SK-N-SH treated with all-trans-retinoic acid at 6 μM for 48 hours (cell line): Measurements from ENCODE around the gene DOCK2.
A peak's percentile ranks its signal among the peaks of the same experiment; 100 is the strongest.

Experiments
- ATAC-seq: fragments of 200-7000 bp; cut with Tn5 transposase; 3 replicates; pipeline ENCODE4 v1.9.1; 2020; ENCODE audit warnings: mild to moderate bottlenecking, moderate library complexity
- ARNTL ChIP-seq: fragments of 450-650 bp; formaldehyde crosslinking; IDR thresholded peaks from 2 replicates; pipeline ENCODE4 v1.5.0; 2020; ENCODE audit warnings: low read depth, mild to moderate bottlenecking, moderate library complexity, borderline replicate concordance
- BACH2 ChIP-seq: fragments of 250-450 bp; sonication (Bioruptor Pico); IDR thresholded peaks from 2 replicates; pipeline ENCODE4 v1.9.0; 2021; ENCODE audit warnings: mild to moderate bottlenecking, borderline replicate concordance
- CSRNP3 ChIP-seq: fragments of 250-450 bp; sonication (Bioruptor Pico); IDR thresholded peaks from 2 replicates; pipeline ENCODE4 v1.5.1; 2021; ENCODE audit warnings: mild to moderate bottlenecking, moderate library complexity
- ESRRG ChIP-seq: fragments of 250-450 bp; sonication (Bioruptor Pico); IDR thresholded peaks from 2 replicates; pipeline ENCODE4 v1.6.1; 2021; ENCODE audit warnings: mild to moderate bottlenecking
- GLIS3 ChIP-seq: fragments of 250-450 bp; sonication (Bioruptor Pico); IDR thresholded peaks from 2 replicates; pipeline ENCODE4 v1.5.0; 2020; ENCODE audit warnings: mild to moderate bottlenecking, moderate library complexity
- ISL1 ChIP-seq: fragments of 250-450 bp; sonication (Bioruptor Pico); IDR thresholded peaks from 2 replicates; pipeline ENCODE4 v2.1.2; 2022; ENCODE audit warnings: mild to moderate bottlenecking, moderate library complexity
- OSR1 ChIP-seq: fragments of 250-450 bp; sonication (Bioruptor Pico); IDR thresholded peaks from 2 replicates; pipeline ENCODE4 v1.8.0; 2022; ENCODE audit warnings: moderate library complexity, mild to moderate bottlenecking, inconsistent platforms
- PATZ1 ChIP-seq: fragments of 250-450 bp; sonication (Bioruptor Pico); IDR thresholded peaks from 2 replicates; pipeline ENCODE4 v1.8.0; 2020; ENCODE audit warnings: mild to moderate bottlenecking, moderate library complexity, borderline replicate concordance
- POU6F1 ChIP-seq: fragments of 250-450 bp; sonication (Bioruptor Pico); IDR thresholded peaks from 2 replicates; pipeline ENCODE4 v1.8.0; 2021; ENCODE audit warnings: low read depth, mild to moderate bottlenecking, moderate library complexity, borderline replicate concordance
- PPARA ChIP-seq: fragments of 250-450 bp; sonication (Bioruptor Pico); IDR thresholded peaks from 2 replicates; pipeline ENCODE4 v1.5.0; 2020; ENCODE audit warnings: mild to moderate bottlenecking, borderline replicate concordance
- RARB ChIP-seq: fragments of 250-450 bp; sonication (Bioruptor Pico); IDR thresholded peaks from 2 replicates; pipeline ENCODE4 v1.8.0; 2021; ENCODE audit warnings: mild to moderate bottlenecking, moderate library complexity
- SNAI2 ChIP-seq: fragments of 250-450 bp; sonication (Bioruptor Pico); IDR thresholded peaks from 2 replicates; pipeline ENCODE4 v1.5.0; 2020; ENCODE audit warnings: mild to moderate bottlenecking, moderate library complexity
- TCF4 ChIP-seq: fragments of 250-450 bp; sonication (Bioruptor Pico); IDR thresholded peaks from 2 replicates; pipeline ENCODE4 v1.8.0; 2021; ENCODE audit warnings: mild to moderate bottlenecking, moderate library complexity, borderline replicate concordance
- TOX ChIP-seq: fragments of 250-450 bp; sonication (Bioruptor Pico); IDR thresholded peaks from 2 replicates; pipeline ENCODE4 v1.8.0; 2021; ENCODE audit warnings: mild to moderate bottlenecking, moderate library complexity, borderline replicate concordance
- ZC3H10 ChIP-seq: fragments of 250-450 bp; sonication (Bioruptor Pico); IDR thresholded peaks from 2 replicates; pipeline ENCODE4 v1.5.1; 2021; ENCODE audit warnings: mild to moderate bottlenecking, moderate library complexity
- ZFP3 ChIP-seq: fragments of 250-450 bp; sonication (Bioruptor Pico); IDR thresholded peaks from 2 replicates; pipeline ENCODE4 v1.5.0; 2020; ENCODE audit warnings: mild to moderate bottlenecking, moderate library complexity
- ZFP30 ChIP-seq: fragments of 450-650 bp; formaldehyde crosslinking; IDR thresholded peaks from 2 replicates; pipeline ENCODE4 v1.5.0; 2022; ENCODE audit warnings: mild to moderate bottlenecking, moderate library complexity
- ZNF565 ChIP-seq: fragments of 450-650 bp; formaldehyde crosslinking; conservative IDR thresholded peaks from 2 replicates; pipeline ENCODE4 v1.5.0; 2020; ENCODE audit warnings: low read depth, mild to moderate bottlenecking, moderate library complexity
- ZNF70 ChIP-seq: fragments of 450-650 bp; formaldehyde crosslinking; IDR thresholded peaks from 2 replicates; pipeline ENCODE4 v1.5.0; 2020; ENCODE audit warnings: mild to moderate bottlenecking, moderate library complexity
- ZNF8 ChIP-seq: fragments of 450-650 bp; formaldehyde crosslinking; IDR thresholded peaks from 2 replicates; pipeline ENCODE4 v1.5.0; 2020; ENCODE audit warnings: mild to moderate bottlenecking, moderate library complexity
- TF ChIP-seq, protein P1 (sequence below): fragments of 250-450 bp; sonication (Bioruptor Pico); IDR thresholded peaks from 2 replicates; pipeline ENCODE4 v1.5.1; 2020; ENCODE audit warnings: low read depth, mild to moderate bottlenecking, moderate library complexity

DOCK2 gene

DNA sequence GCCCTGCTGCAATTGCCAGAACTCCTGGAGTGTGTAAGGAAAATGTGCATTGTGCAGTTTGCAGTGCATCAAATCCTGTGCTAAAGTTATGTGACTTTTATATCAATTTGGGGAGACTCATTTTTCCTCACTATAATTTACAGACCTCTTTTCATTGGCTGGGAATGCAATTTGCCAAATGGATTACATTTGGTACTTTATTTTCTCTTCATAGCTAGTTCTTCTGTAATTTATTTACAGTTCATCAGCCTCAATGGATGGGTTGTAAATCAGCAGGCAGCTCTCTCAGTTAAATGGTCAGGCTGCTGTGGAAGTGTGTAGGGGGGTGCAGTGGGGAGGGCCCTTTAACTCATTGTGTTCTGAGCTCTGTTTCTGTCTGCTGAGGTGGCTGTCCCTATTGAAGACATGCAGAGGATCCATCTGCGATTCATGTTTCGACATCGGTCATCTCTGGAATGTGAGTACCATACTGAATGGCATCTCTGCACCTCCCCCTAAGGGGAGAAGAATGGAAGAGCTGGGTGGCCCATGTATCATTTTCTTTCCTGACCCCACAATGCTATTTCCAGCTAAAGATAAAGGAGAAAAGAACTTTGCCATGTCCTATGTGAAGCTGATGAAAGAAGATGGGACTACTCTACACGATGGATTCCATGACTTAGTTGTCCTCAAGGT is 74.6 kb downstream of the DOCK2 start:
- ATAC-seq: no peak
- TF ChIP-seq, protein P1, sequence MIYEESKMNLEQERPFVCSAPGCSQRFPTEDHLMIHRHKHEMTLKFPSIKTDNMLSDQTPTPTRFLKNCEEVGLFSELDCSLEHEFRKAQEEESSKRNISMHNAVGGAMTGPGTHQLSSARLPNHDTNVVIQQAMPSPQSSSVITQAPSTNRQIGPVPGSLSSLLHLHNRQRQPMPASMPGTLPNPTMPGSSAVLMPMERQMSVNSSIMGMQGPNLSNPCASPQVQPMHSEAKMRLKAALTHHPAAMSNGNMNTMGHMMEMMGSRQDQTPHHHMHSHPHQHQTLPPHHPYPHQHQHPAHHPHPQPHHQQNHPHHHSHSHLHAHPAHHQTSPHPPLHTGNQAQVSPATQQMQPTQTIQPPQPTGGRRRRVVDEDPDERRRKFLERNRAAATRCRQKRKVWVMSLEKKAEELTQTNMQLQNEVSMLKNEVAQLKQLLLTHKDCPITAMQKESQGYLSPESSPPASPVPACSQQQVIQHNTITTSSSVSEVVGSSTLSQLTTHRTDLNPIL (CRISPR knock-in tag): no peak
- TF ChIP-seq ZFP3 (CRISPR knock-in tag) (no peak), BACH2 (CRISPR knock-in tag) (no peak), ZNF70 (CRISPR knock-in tag) (no peak), CSRNP3 (CRISPR knock-in tag) (no peak), ZC3H10 (CRISPR knock-in tag) (no peak), GLIS3 (CRISPR knock-in tag) (no peak), OSR1 (CRISPR knock-in tag) (no peak), POU6F1 (CRISPR knock-in tag) (no peak), TCF4 (CRISPR knock-in tag) (no peak), ZFP30 (CRISPR knock-in tag) (no peak), SNAI2 (CRISPR knock-in tag) (no peak), ISL1 (no peak), ESRRG (no peak), PATZ1 (no peak), ZNF8 (CRISPR knock-in tag) (no peak), PPARA (CRISPR knock-in tag) (no peak), ZNF565 (no peak), ARNTL (CRISPR knock-in tag) (no peak), RARB (CRISPR knock-in tag) (no peak)

DNA sequence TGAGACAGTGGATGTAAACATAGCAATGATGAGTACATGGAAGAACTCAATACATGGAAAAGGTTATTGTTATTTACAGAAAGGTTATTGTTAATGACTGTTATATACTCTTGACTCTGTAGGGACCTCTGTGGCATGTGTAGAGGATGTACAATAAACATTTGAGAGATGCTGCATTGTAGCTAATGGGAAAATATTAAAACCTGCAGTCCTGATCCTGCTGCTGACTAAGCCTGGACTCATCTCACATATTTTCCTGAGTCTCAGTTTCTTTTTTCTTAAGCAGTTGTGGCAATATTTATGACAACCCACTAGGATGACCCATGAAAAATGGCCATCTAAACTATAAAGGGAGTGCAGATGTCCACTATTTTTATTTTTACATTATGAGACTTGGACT is 75.4 kb downstream of the DOCK2 start:
- ATAC-seq: no peak
- no peak for TF ChIP-seq RARB (CRISPR knock-in tag)
- no peak for TF ChIP-seq ZC3H10 (CRISPR knock-in tag)
- no peak for TF ChIP-seq BACH2 (CRISPR knock-in tag)

DNA sequence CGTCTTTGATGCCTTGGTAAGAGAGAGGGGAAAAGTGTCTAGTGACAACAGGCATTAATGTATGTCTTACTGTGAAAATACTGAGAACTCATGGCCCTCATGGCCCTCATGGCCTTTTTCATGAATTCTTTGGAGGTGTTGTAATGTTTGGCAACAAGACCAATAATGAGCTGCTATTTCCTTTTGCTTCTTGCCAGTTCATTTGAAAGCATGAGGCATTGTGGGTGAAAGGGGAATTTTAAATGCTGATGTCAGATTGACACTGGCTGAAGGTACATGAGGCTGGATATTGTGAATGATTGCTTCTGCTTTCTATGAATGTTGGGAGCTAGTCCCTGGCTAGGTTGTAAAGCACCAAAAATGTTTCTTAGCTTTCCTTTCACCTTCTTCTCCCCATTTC is 79.2 kb downstream of the DOCK2 start:
- TF ChIP-seq ZNF565: no peak
- peak; percentile 24; the same call in 1 of the 2 replicates for TF ChIP-seq ISL1
- no peak for TF ChIP-seq OSR1 (CRISPR knock-in tag)
- TF ChIP-seq TOX (CRISPR knock-in tag): no peak
- no peak for TF ChIP-seq POU6F1 (CRISPR knock-in tag)
- TF ChIP-seq ARNTL (CRISPR knock-in tag): no peak
- no peak for TF ChIP-seq CSRNP3 (CRISPR knock-in tag)
- TF ChIP-seq BACH2 (CRISPR knock-in tag): no peak
- ATAC-seq: no peak; the same call in 2 of the 3 replicates
